Amygdala (tissue), 56 donors: Measurements from ENCODE around the gene FYTTD1.

Experiments used
- DNase-seq, 56 donors: peaks; one replicate each; lab custom pipeline; 2025; lab: John Stamatoyannopoulos, UW

The FYTTD1 gene

DNA sequence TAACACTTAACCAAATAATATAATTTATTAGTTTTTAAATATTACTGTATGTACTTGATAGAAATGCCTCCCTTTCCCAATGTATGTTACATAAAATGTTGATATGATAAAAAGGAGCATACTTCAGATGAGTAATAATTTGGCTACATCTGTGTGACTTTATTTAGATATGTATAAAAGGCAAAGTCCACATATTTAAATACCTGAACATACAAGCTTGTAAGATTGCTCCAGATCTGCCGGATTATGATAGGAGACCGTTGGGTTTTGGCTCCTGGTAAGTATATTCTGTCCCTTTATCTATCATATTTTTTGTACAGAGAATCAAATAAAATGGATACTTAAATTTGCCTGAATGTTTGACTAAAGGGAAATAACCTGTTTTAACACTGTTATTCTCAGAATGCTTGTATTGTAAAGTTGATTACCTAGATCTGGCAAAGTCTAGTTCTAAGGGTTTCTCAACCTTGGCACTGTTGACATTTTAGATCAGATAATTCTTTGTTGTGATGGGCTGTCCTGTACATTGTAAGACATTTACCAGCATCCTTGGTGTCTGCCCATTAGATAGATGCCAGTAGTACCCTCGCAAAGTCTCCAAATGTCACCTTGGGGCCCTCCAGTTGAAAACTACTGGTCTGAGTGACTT, 79.8 kb downstream of the FYTTD1 start:
- DNase-seq: no peak

GRCh38 chr3:197830308-197830966, 80.8 kb downstream of the FYTTD1 start:
- no peak for DNase-seq

DNA sequence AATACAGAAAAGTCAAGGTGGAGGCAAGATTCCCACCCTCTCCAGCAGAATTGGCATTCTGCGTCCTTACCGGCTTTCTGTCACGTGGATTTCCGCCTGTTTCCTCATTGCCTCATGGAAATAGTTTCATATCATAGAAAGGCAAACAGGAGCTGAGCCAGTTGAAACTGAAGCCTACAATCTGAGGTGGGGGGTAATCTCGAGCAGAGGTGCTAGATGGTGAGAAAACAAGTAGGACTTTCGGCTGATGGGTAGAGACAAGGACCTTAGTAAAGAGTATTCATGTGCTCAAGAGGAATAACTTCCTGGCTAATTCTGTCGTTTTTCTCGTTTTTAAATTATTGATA, 81.3 kb downstream of the FYTTD1 start:
- DNase-seq: no peak

DNA sequence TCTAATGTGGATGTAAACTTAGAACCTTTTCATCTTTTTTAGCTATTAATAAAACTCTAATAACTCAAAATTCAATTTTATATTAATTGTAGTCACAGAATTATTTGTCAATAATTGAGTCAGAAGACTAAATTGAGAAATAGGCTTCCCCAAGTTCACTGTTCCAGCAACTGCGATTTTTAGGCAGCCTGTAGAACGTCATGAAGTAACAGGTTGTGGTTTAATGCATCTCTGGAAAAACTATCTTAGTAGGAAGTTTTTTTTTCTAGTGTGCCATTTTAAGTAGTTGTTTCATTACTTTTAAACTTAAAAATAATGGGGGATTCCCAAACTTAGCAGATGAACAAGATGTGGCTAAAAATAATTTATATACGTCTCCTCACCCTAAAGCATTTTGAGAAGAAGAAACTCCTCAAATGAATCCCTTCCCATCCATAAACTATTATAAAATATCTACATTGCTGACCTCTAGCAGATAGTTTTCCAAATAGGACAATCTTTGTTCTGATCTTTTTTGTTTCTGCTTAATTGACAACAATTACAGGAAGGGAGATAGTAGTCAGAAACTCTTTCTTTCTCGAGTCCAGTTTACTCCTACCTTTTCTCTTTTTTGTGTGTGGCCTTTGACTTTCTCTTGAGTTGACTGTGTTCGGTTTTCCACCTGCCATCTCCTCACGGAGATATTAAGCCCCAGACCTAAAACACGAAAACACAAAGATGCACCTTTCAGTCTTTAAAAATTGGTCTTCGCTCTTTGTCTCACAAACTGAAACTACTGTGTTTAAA, 84.4 kb downstream of the FYTTD1 start:
- DNase-seq: no peak

GRCh38 chr3:197835509-197835908, 85.8 kb downstream of the FYTTD1 start:
- no peak for DNase-seq

DNA sequence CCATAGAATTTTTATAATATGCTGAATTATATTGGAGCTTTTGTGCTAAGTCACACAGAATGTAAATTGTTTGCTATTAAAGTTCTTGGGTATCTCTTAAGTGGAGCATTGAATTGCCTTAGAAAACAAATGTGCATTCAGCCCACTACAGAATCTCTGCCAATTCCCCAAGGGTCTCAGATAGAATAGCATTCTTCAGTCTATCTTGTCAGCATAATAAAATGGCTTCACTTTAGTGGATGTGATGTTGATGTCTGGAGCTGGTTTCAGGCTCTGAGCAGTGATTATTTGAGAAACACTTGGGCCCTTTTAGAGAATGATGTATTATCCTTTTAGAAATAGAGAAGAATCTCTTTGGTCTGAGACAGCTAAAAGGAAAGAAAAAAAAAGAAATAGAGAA, 86.6 kb downstream of the FYTTD1 start:
- no peak for DNase-seq
